A673 (cell line): ENCODE results near the gene CYP4F12. TPM values are rescaled to one million over a fixed set of nuclear protein-coding genes. Genes with fewer than 3 reads are reported as not detected.

Experiments used
- BruUV-seq: library from RNA; stranded (reverse); fragments of 400-500 nt; replicated peaks from 2 replicates; lab custom pipeline; 2021; lab: Mats Ljungman, UMichigan
- CTCF ChIA-PET: fragments of 300-600 bp; sonication (Branson Sonifier 250); formaldehyde crosslinking; loops from one replicate; lab custom pipeline; 2022; ENCODE audit warnings: antibody characterized with exemption; lab: Charles Lee
- POLR2A ChIA-PET: fragments of 300-600 bp; sonication (Branson Sonifier 250); formaldehyde crosslinking; loops from one replicate; lab custom pipeline; 2022; ENCODE audit warnings: antibody characterized with exemption; ENCODE audit not compliant: low non-redundant PET; lab: Charles Lee
- DNase-seq: peaks from one replicate; pipeline ENCODE4 v3.0.0-alpha.2; 2015; ENCODE audit warnings: low spot score
- H3K27ac ChIP-seq: fragments of 200-600 bp; sonication (generic); 2 replicates; pipeline ENCODE4 v1.5.1; 2016; ENCODE audit warnings: mixed run types, low read depth, mild to moderate bottlenecking, mixed read lengths, antibody characterized with exemption, low read length; ENCODE audit not compliant: poor library complexity, severe bottlenecking
- H3K27me3 ChIP-seq: fragments of 200-600 bp; sonication (generic); replicated peaks from 2 replicates; pipeline ENCODE4 v1.6.1; 2017; ENCODE audit warnings: mixed run types, low read depth, mild to moderate bottlenecking, mixed read lengths, antibody characterized with exemption, low read length; ENCODE audit not compliant: insufficient read depth, poor library complexity
- H3K36me3 ChIP-seq: fragments of 200-600 bp; sonication (generic); 2 replicates; pipeline ENCODE4 v1.6.1; 2016; ENCODE audit warnings: mixed run types, mild to moderate bottlenecking, mixed read lengths, antibody characterized with exemption, low read length; ENCODE audit not compliant: insufficient read depth, poor library complexity, severe bottlenecking
- H3K4me1 ChIP-seq: fragments of 200-600 bp; sonication (generic); 2 replicates; pipeline ENCODE4 v1.6.1; 2017; ENCODE audit warnings: mixed run types, mild to moderate bottlenecking, mixed read lengths, antibody characterized with exemption, low read length; ENCODE audit not compliant: insufficient read depth, poor library complexity, severe bottlenecking
- H3K4me3 ChIP-seq: fragments of 200-600 bp; sonication (generic); 2 replicates; pipeline ENCODE4 v1.5.1; 2016; ENCODE audit warnings: low read depth, mixed run types, mild to moderate bottlenecking, mixed read lengths, low read length; ENCODE audit not compliant: poor library complexity, severe bottlenecking
- H3K9me3 ChIP-seq: fragments of 200-600 bp; sonication (generic); 2 replicates; pipeline ENCODE4 v1.6.1; 2016; ENCODE audit warnings: mixed run types, low read depth, mild to moderate bottlenecking, mixed read lengths, antibody characterized with exemption, low read length; ENCODE audit not compliant: poor library complexity, severe bottlenecking
- EZH2 ChIP-seq: fragments of 200-600 bp; sonication (generic); IDR thresholded peaks from 2 replicates; pipeline ENCODE4 v1.6.1; 2017; ENCODE audit warnings: borderline replicate concordance, low read depth, mild to moderate bottlenecking, mixed read lengths, antibody characterized with exemption, low read length; ENCODE audit not compliant: poor library complexity, severe bottlenecking
- intact Hi-C: fragments of 100-400 bp; cut with micrococcal nuclease; formaldehyde crosslinking; loops from one replicate; pipeline ENCODE4 v1.10.0; 2022; ENCODE audit not compliant: unreplicated experiment
- total RNA-seq: library from RNA; stranded (reverse); gene quantifications from 2 replicates; pipeline ENCODE4 v1.2.3, GENCODE V29; 2021
- TF ChIP-seq, protein P1 (sequence below): fragments of 300-800, 200-600 bp; sonication (generic); conservative IDR thresholded peaks from 2 replicates; pipeline ENCODE4 v1.5.1; 2017; ENCODE audit warnings: low read depth, mild to moderate bottlenecking, antibody characterized with exemption, low read length, moderate library complexity, mixed read lengths

The CYP4F12 gene
- total RNA-seq, 1 experiment from 2014 or later = not detected

DNA sequence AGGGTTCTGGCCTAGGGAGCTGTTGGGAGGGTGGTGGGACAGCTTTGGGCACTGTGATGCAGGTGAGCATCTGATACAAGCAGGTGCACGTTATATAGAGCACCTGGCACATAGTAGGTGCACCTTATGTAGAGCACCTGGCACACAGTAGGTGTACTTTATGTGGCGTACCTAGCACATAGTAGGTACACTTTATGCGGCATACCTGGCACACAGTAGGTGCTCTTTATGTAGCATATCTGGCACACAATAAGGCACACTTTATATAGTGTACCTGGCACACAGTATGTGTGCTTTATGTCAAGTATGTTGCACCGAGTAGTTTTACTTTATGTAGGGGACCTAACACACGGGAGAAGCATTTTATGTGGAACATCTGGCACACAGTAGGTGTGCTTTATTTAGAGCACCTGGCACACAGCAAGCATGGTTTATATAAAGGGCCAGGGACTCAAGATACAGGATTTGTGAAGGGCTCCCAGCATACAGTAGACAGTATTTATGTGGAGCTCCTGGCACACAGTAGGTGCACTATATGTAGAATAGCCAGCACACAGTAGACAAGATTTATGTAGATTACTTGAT lies 1.6 kb upstream of the CYP4F12 start:
- ChIA-PET CTCF (no interaction called here), POLR2A (no interaction called here)
- H3K36me3 ChIP-seq = no peaks in the 10 kb centered on the region
- H3K9me3 ChIP-seq = no peaks in the 10 kb centered on the region
- TF ChIP-seq EZH2 = no peak
- TF ChIP-seq, protein P1, sequence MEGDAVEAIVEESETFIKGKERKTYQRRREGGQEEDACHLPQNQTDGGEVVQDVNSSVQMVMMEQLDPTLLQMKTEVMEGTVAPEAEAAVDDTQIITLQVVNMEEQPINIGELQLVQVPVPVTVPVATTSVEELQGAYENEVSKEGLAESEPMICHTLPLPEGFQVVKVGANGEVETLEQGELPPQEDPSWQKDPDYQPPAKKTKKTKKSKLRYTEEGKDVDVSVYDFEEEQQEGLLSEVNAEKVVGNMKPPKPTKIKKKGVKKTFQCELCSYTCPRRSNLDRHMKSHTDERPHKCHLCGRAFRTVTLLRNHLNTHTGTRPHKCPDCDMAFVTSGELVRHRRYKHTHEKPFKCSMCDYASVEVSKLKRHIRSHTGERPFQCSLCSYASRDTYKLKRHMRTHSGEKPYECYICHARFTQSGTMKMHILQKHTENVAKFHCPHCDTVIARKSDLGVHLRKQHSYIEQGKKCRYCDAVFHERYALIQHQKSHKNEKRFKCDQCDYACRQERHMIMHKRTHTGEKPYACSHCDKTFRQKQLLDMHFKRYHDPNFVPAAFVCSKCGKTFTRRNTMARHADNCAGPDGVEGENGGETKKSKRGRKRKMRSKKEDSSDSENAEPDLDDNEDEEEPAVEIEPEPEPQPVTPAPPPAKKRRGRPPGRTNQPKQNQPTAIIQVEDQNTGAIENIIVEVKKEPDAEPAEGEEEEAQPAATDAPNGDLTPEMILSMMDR = no peak
- intact Hi-C loops = no loop called here
- BruUV-seq = no TSS peak
- H3K4me3 ChIP-seq = no peak overlapping the region
- DNase-seq = no peak
- H3K27ac ChIP-seq = no peak overlapping the region
- H3K4me1 ChIP-seq = no peaks in the 10 kb centered on the region
- no peaks in the 10 kb centered on the region for H3K27me3 ChIP-seq

DNA sequence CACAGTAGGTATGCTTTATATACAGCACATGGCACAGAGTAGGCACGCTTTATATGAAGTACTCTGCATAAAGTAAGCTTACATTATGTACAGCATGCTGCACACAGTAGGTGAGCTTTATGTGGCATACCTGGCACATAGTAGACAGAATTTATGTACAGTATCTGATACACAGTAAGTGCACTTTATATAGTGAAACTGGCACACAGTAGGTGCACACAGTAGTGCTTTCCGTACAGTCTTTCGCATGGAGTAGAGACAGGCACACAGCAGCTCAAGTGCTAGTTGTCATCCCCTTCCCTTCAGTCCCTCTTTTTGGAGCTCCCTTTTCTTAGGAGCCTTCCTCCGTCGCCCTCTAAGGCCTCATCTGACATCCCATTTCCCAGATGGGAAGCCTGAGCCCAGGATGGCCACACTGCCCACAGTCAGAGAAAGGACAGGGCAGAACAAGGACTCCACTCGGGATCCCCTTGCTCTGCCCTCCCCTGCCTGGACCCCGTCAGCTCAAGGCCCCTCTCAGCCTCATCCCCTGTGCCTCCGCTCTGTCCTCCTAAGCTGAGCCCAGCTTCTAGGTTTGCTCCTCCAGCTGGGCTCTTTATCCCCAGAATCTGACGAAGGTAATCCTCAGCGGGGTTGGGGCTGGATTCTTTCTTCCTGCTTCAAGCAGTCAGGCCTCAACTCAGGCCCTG lies 852 bp upstream of the CYP4F12 start:
- TF ChIP-seq, protein P1 = no peak
- TF ChIP-seq EZH2 = no peak
- no TSS peak for BruUV-seq

DNA sequence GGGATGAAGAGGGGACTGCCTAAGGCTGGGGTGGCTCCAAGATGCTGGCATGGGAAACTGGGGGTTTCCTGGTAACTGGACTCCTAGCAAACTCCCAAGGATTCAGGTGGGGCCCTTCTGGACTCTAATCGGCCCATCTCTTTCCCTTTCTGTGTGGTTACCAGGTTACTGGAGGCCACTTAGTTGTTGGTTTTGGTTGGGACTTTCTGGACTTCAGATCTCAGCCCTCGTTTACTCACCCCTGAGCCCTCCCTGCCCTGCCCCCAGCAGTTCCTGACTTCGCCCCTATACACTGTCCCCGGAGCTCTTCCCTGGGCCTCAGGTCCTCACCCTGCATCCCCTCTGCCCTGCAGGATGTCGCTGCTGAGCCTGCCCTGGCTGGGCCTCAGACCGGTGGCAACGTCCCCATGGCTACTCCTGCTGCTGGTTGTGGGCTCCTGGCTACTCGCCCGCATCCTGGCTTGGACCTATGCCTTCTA lies 328 bp downstream of the CYP4F12 start:
- BruUV-seq = no TSS peak
- intact Hi-C loops = no loop called here

More for the DNA sequence above, 852 bp upstream of the CYP4F12 start:
- Histone ChIP-seq H3K4me1 (no peaks in the 10 kb centered on the region), H3K27me3 (no peaks in the 10 kb centered on the region), H3K9me3 (no peaks in the 10 kb centered on the region), H3K27ac (no peak overlapping the region), H3K4me3 (no peak overlapping the region), H3K36me3 (no peaks in the 10 kb centered on the region)
- POLR2A ChIA-PET = no interaction called here
- intact Hi-C loops = no loop called here
- DNase-seq = no peak
- CTCF ChIA-PET = no interaction called here

More for the DNA sequence above, 328 bp downstream of the CYP4F12 start:
- no peak for TF ChIP-seq EZH2
- Histone ChIP-seq H3K4me1 (no peaks in the 10 kb centered on the region), H3K36me3 (no peaks in the 10 kb centered on the region), H3K9me3 (no peaks in the 10 kb centered on the region), H3K27me3 (no peaks in the 10 kb centered on the region), H3K27ac (no peak overlapping the region), H3K4me3 (no peak overlapping the region)
- POLR2A ChIA-PET = no interaction called here
- CTCF ChIA-PET = no interaction called here
- no peak for DNase-seq
